Left kidney (tissue), 2 donors: Measurements from ENCODE around the gene CLEC14A. TPM values are rescaled to one million over a fixed set of nuclear protein-coding genes. Genes with fewer than 3 reads are reported as not detected.

ENCODE experiments used
- DNase-seq: peaks from one replicate; pipeline ENCODE4 v3.0.0-alpha.2; 2013
- polyA plus RNA-seq: library from polyadenylated mRNA; unstranded; fragments of 120-200 nt; gene quantifications from one replicate; pipeline ENCODE4 v1.2.1, GENCODE V29; 2013; ENCODE audit not compliant: insufficient read length

CLEC14A gene
- polyA plus RNA-seq, 1 donor: 11.4 TPM

- DNase-seq: no peak
These were observed 3.7 kb downstream of the CLEC14A start for GRCh38 chr14:38252066-38252710.

- no peak for DNase-seq
These were observed 5.6 kb downstream of the CLEC14A start for GRCh38 chr14:38250331-38250730.

- no peak for DNase-seq
These were observed 7.4 kb downstream of the CLEC14A start for GRCh38 chr14:38248321-38249028.

- no peak for DNase-seq
These were observed 12.1 kb downstream of the CLEC14A start for GRCh38 chr14:38243696-38244240.

GRCh38 chr14:38238878-38239277 is 17.0 kb downstream of the CLEC14A start:
- no peak for DNase-seq

- DNase-seq: no peak
These were observed 17.6 kb downstream of the CLEC14A start for GRCh38 chr14:38238332-38238731.

GRCh38 chr14:38233218-38233617 is 22.7 kb downstream of the CLEC14A start:
- DNase-seq: no peak

GRCh38 chr14:38226366-38226765 is 29.5 kb downstream of the CLEC14A start:
- no peak for DNase-seq

- no peak for DNase-seq
These were observed 29.9 kb downstream of the CLEC14A start for GRCh38 chr14:38225946-38226345.

- DNase-seq: no peak
These were observed 31.6 kb downstream of the CLEC14A start for GRCh38 chr14:38224338-38224737.

- no peak for DNase-seq
These were observed 34.8 kb downstream of the CLEC14A start for GRCh38 chr14:38221077-38221476.

GRCh38 chr14:38217553-38217952 is 38.3 kb downstream of the CLEC14A start:
- no peak for DNase-seq

- no peak for DNase-seq
These were observed 42.9 kb downstream of the CLEC14A start for GRCh38 chr14:38213001-38213400.

GRCh38 chr14:38212111-38212510 is 43.8 kb downstream of the CLEC14A start:
- no peak for DNase-seq

GRCh38 chr14:38211255-38211735 is 44.6 kb downstream of the CLEC14A start:
- DNase-seq: no peak

- no peak for DNase-seq
These were observed 45.2 kb downstream of the CLEC14A start for GRCh38 chr14:38210587-38211216.

- DNase-seq: no peak
These were observed 46.0 kb downstream of the CLEC14A start for GRCh38 chr14:38209572-38210557.

- no peak for DNase-seq
These were observed 47.0 kb downstream of the CLEC14A start for GRCh38 chr14:38208618-38209562.

- DNase-seq: peak; percentile 19
These were observed 47.9 kb downstream of the CLEC14A start, which contains the start of gene SSTR1 for GRCh38 chr14:38207736-38208617. Gene SSTR1, plus strand, starts transcription at chr14:38207904. Its CDS starts 1,486 bp downstream, at chr14:38209390.
